Measurements from ENCODE around the gene ITGA11. TPM values are rescaled to one million over a fixed set of nuclear protein-coding genes. Genes with fewer than 3 reads are reported as not detected.

Gene ITGA11
- total RNA-seq, 1 donor from 2014 or later: 2.3 TPM

GRCh38 chr15:68336516-68336915 lies 95.4 kb downstream of the ITGA11 start:
- intact Hi-C loops (cut with micrococcal nuclease): no loop called here
- H3K9me3 Mint-ChIP-seq: no peaks in the 10 kb centered on the region
- H3K27ac Mint-ChIP-seq: no peak overlapping the region
- no peaks in the 10 kb centered on the region for H3K4me1 Mint-ChIP-seq (ENCODE audit: low read depth)
- no peaks in the 10 kb centered on the region for H3K27me3 Mint-ChIP-seq (ENCODE audit: low read depth)
- no peak for DNase-seq (ENCODE audit: low spot score)
- H3K36me3 Mint-ChIP-seq (ENCODE audit: low read depth): no peaks in the 10 kb centered on the region
- no peak overlapping the region for H3K4me3 Mint-ChIP-seq (ENCODE audit: low read depth)

GRCh38 chr15:68335655-68336054 lies 96.3 kb downstream of the ITGA11 start:
- H3K27ac Mint-ChIP-seq: no peak overlapping the region
- no peaks in the 10 kb centered on the region for H3K27me3 Mint-ChIP-seq (ENCODE audit: low read depth)
- no peak for DNase-seq (ENCODE audit: low spot score)
- no peak overlapping the region for H3K4me3 Mint-ChIP-seq (ENCODE audit: low read depth)
- H3K9me3 Mint-ChIP-seq: no peaks in the 10 kb centered on the region
- no peaks in the 10 kb centered on the region for H3K36me3 Mint-ChIP-seq (ENCODE audit: low read depth)
- no peaks in the 10 kb centered on the region for H3K4me1 Mint-ChIP-seq (ENCODE audit: low read depth)
- intact Hi-C loops (cut with micrococcal nuclease): no loop called here

DNA sequence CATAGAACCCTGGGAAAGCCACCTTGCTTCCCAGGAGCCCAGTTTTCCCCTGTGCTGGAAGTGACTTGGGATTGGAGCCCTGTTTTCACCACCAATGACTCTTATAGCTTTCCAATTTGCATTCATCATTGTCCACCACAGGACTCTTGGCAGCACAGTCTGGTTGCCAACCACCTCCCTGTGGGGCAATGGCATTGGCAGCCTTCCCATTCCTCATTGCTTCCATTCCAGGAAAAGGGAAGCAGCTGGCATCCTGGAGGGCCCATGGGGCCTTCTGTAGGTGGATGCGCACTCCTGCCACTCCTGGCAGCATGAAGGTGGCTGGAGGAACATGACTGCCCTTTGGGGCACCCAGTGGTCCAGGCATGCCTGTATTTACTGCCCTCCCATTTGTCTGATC lies 96.7 kb downstream of the ITGA11 start:
- Mint-ChIP-seq H3K4me3 (ENCODE audit: low read depth) (no peak overlapping the region), H3K4me1 (ENCODE audit: low read depth) (no peaks in the 10 kb centered on the region), H3K27me3 (ENCODE audit: low read depth) (no peaks in the 10 kb centered on the region), H3K27ac (no peak overlapping the region), H3K9me3 (no peaks in the 10 kb centered on the region), H3K36me3 (ENCODE audit: low read depth) (no peaks in the 10 kb centered on the region)
- intact Hi-C loops (cut with micrococcal nuclease): no loop called here
- no peak for DNase-seq (ENCODE audit: low spot score)

DNA sequence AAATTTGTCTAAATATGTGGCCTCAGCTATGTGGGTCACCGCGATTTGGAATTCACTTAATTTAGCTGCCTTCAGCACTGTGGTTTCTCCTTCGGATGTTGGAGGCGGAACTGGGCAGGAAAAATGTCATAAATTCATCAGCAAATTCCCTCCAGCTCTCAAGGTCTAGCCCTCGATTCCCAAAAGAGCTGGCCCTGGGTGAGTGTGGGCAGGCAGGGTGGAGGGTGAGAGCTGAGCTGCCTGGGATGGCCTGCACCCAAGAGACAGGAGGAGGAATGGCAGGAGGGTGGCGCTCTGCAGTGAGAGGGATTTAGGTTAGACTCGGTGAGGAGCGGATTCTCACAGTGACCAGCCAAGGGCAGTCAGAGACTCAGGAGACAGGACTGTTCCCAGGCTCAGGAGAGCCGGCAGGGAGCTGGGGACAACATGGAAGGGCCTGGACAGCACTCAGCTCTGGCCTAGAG lies 97.3 kb downstream of the ITGA11 start:
- no peak overlapping the region for H3K27ac Mint-ChIP-seq
- no peak for DNase-seq (ENCODE audit: low spot score)
- no peaks in the 10 kb centered on the region for H3K27me3 Mint-ChIP-seq (ENCODE audit: low read depth)
- H3K4me1 Mint-ChIP-seq (ENCODE audit: low read depth): no peaks in the 10 kb centered on the region
- no peaks in the 10 kb centered on the region for H3K36me3 Mint-ChIP-seq (ENCODE audit: low read depth)
- no peaks in the 10 kb centered on the region for H3K9me3 Mint-ChIP-seq
- intact Hi-C loops (cut with micrococcal nuclease): no loop called here
- H3K4me3 Mint-ChIP-seq (ENCODE audit: low read depth): no peak overlapping the region

- Mint-ChIP-seq H3K4me1 (ENCODE audit: low read depth) (peaks cover under 1% of the 10 kb centered on the region), H3K4me3 (ENCODE audit: low read depth) (no peak overlapping the region), H3K9me3 (no peaks in the 10 kb centered on the region), H3K27ac (no peak overlapping the region), H3K36me3 (ENCODE audit: low read depth) (no peaks in the 10 kb centered on the region), H3K27me3 (ENCODE audit: low read depth) (no peaks in the 10 kb centered on the region)
- intact Hi-C loops (cut with micrococcal nuclease): no loop called here
- no peak for DNase-seq (ENCODE audit: low spot score)
Observed at GRCh38 chr15:68333775-68334470, 98.0 kb downstream of the ITGA11 start.

DNA sequence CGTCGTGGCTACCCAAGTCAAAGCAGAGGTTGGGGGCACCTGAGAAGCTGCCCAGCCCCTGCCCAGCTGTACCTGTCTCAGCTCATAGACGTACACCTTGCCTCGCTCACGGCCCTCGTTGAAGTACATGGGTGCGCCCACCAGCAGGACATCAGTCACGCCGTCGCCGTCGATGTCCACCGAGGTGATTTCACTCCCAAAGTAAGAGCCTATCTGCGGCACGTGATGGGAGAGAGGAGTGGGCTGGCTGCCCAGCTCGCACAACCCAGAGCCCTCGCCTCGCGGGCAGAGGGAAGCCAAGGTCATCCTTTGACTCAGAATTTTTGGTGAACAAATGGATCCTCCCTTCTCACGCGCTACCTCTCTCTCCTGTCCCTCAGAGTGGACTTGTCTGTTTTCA lies 99.7 kb downstream of the ITGA11 start:
- H3K9me3 Mint-ChIP-seq: no peaks in the 10 kb centered on the region
- H3K36me3 Mint-ChIP-seq (ENCODE audit: low read depth): no peaks in the 10 kb centered on the region
- no peak overlapping the region for H3K4me3 Mint-ChIP-seq (ENCODE audit: low read depth)
- peaks cover 3% of the 10 kb centered on the region for H3K27me3 Mint-ChIP-seq (ENCODE audit: low read depth)
- DNase-seq (ENCODE audit: low spot score): no peak
- H3K27ac Mint-ChIP-seq: no peak overlapping the region
- intact Hi-C loops (cut with micrococcal nuclease): no loop called here
- H3K4me1 Mint-ChIP-seq (ENCODE audit: low read depth): peaks cover 13% of the 10 kb centered on the region

- intact Hi-C loops (cut with micrococcal nuclease): no loop called here
- H3K4me3 Mint-ChIP-seq (ENCODE audit: low read depth): no peak overlapping the region
- DNase-seq (ENCODE audit: low spot score): no peak
- H3K36me3 Mint-ChIP-seq (ENCODE audit: low read depth): no peaks in the 10 kb centered on the region
- H3K9me3 Mint-ChIP-seq: no peaks in the 10 kb centered on the region
- H3K27ac Mint-ChIP-seq: no peak overlapping the region
- peaks cover 19% of the 10 kb centered on the region for H3K4me1 Mint-ChIP-seq (ENCODE audit: low read depth)
- peaks cover 3% of the 10 kb centered on the region for H3K27me3 Mint-ChIP-seq (ENCODE audit: low read depth)
Observed at GRCh38 chr15:68330901-68331300, 101.1 kb downstream of the ITGA11 start.

DNA sequence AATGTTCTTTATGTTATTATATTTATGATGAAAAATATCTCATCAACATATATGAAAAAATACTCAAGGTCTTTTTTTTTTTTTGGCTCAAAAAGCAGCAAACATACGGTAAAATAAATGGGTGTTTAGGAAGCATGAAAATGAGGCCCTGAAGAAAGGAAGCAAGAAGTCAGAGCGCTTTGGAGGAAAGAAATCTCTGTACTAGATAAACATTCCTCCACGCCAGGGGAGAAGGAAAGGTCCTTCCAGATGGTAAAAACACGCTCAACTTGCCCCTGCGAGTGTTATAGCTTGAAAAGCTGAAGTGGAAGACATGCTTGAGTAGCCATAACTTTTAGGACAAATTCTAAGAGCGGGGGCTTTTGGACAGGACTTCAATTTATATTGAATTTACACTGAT lies 101.5 kb downstream of the ITGA11 start:
- Mint-ChIP-seq H3K36me3 (ENCODE audit: low read depth) (no peaks in the 10 kb centered on the region), H3K4me1 (ENCODE audit: low read depth) (peaks cover 19% of the 10 kb centered on the region), H3K27me3 (ENCODE audit: low read depth) (peaks cover 3% of the 10 kb centered on the region)

DNA sequence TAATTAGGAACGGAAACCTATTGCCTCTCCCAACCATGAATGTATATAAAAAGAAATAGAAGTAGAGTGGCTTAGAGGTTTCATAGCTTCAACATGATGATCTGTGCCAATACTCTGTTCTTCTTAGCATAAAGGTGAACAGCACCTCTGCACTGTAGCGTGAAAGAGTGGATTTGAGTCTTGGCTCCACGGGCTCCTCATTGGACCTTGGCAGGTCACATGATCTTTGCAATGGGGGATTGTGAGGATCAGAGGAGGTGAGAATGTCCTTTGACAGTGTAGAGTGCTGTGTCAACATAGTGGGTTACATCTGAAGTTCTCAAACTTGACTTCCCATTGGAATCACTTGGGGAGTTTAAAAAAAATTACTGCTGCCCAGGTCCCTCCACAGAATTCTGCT lies 103.0 kb downstream of the ITGA11 start:
- no peaks in the 10 kb centered on the region for H3K9me3 Mint-ChIP-seq
- H3K36me3 Mint-ChIP-seq (ENCODE audit: low read depth): no peaks in the 10 kb centered on the region
- no peak overlapping the region for H3K4me3 Mint-ChIP-seq (ENCODE audit: low read depth)
- intact Hi-C loops (cut with micrococcal nuclease): no loop called here
- H3K4me1 Mint-ChIP-seq (ENCODE audit: low read depth): peaks cover 19% of the 10 kb centered on the region
- H3K27ac Mint-ChIP-seq: no peak overlapping the region
- H3K27me3 Mint-ChIP-seq (ENCODE audit: low read depth): peaks cover 3% of the 10 kb centered on the region
- DNase-seq (ENCODE audit: low spot score): no peak

More for the DNA sequence above, 101.5 kb downstream of the ITGA11 start:
- Mint-ChIP-seq H3K4me3 (ENCODE audit: low read depth) (no peak overlapping the region), H3K27ac (no peak overlapping the region), H3K9me3 (no peaks in the 10 kb centered on the region)
- intact Hi-C loops (cut with micrococcal nuclease): no loop called here
- no peak for DNase-seq (ENCODE audit: low spot score)

GRCh38 chr15:68328443-68328842 lies 103.5 kb downstream of the ITGA11 start:
- H3K4me3 Mint-ChIP-seq (ENCODE audit: low read depth): no peak overlapping the region
- intact Hi-C loops (cut with micrococcal nuclease): no loop called here
- peaks cover 19% of the 10 kb centered on the region for H3K4me1 Mint-ChIP-seq (ENCODE audit: low read depth)
- peaks cover 3% of the 10 kb centered on the region for H3K27me3 Mint-ChIP-seq (ENCODE audit: low read depth)
- DNase-seq (ENCODE audit: low spot score): no peak
- no peaks in the 10 kb centered on the region for H3K9me3 Mint-ChIP-seq
- no peaks in the 10 kb centered on the region for H3K36me3 Mint-ChIP-seq (ENCODE audit: low read depth)
- no peak overlapping the region for H3K27ac Mint-ChIP-seq

DNA sequence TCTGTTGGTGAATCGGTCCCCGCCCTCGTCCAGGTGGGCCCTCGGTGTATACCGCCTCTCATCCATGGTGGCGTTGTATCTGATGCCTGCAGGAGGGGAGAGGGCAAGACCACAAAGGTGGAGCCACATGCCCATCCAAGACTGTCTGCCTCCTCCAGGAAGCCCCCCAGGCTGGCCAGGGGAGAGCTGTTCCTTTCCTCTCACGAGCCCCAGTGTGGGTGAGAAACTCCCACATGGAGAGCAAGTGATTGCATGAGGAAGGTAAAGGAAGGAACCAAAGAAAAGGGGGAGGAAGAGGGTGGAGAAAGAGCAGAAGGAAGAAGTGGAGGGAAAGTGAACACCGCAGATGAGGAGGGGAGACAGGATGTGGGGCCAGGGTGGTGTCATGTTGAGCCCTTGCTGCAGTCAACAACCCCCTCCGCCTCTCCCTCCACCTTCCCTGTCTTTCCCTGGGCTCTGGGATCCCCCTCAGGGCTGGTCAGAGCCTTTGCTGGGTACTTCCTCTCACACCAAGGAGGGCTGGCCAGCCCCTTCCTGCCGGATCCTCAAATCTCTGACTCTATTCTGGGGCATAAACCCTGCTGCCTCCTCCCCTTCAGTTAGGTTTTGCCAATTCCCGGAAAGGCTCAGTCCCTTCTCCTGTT lies 105.1 kb downstream of the ITGA11 start:
- H3K4me1 Mint-ChIP-seq (ENCODE audit: low read depth): peaks cover 19% of the 10 kb centered on the region
- intact Hi-C loops (cut with micrococcal nuclease): no loop called here
- H3K4me3 Mint-ChIP-seq (ENCODE audit: low read depth): no peak overlapping the region
- no peak for DNase-seq (ENCODE audit: low spot score)
- no peaks in the 10 kb centered on the region for H3K36me3 Mint-ChIP-seq (ENCODE audit: low read depth)
- no peak overlapping the region for H3K27ac Mint-ChIP-seq
- peaks cover 3% of the 10 kb centered on the region for H3K27me3 Mint-ChIP-seq (ENCODE audit: low read depth)
- H3K9me3 Mint-ChIP-seq: no peaks in the 10 kb centered on the region

DNA sequence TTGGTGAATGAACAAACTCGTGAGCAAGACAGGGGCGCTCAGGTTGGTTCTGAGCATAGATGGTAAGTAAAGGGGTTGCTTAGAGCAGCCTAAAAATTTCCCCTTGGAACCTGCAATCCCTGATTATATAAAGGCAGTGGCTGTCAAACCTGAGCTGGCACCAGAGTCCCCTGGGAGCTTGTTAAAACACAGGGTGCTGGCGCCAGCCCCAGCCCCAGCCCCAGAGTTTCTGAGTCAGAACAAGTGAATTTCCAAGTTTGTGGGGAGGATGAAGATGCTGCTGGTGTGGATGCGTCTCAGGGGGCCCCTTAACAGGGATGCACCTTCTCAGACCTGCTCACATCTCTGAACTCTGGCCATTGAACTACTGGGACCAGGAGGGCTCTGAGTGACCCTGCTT lies 106.2 kb downstream of the ITGA11 start:
- Mint-ChIP-seq H3K4me1 (ENCODE audit: low read depth) (peaks cover 19% of the 10 kb centered on the region), H3K36me3 (ENCODE audit: low read depth) (no peaks in the 10 kb centered on the region), H3K27ac (no peak overlapping the region), H3K27me3 (ENCODE audit: low read depth) (peaks cover 7% of the 10 kb centered on the region), H3K9me3 (no peaks in the 10 kb centered on the region), H3K4me3 (ENCODE audit: low read depth) (no peak overlapping the region)
- DNase-seq (ENCODE audit: low spot score): no peak
- intact Hi-C loops (cut with micrococcal nuclease): no loop called here

DNA sequence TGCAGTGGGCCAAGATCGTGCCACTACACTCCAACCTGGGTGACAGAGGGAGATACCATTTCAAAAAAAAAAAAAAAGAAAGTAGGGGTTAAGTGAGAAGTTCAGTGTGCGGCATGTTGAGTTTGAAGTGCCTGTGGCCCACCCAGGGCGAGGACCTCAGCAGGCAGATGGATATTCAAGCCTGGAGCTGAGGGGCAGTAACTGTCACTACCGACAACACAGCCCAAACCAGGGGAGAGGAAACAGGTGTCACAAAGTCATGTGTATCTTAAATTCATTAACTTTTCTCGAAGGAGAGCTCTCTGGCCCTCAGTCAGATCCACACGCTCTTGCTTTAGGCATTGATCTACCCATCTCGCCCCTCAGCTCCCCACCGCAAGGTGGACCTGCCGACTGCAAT lies 109.2 kb downstream of the ITGA11 start:
- Mint-ChIP-seq H3K27ac (no peak overlapping the region), H3K9me3 (no peaks in the 10 kb centered on the region), H3K27me3 (ENCODE audit: low read depth) (peaks cover 6% of the 10 kb centered on the region), H3K4me3 (ENCODE audit: low read depth) (no peak overlapping the region), H3K36me3 (ENCODE audit: low read depth) (no peaks in the 10 kb centered on the region), H3K4me1 (ENCODE audit: low read depth) (peaks cover 12% of the 10 kb centered on the region)
- intact Hi-C loops (cut with micrococcal nuclease): no loop called here
- DNase-seq (ENCODE audit: low spot score): no peak
